ENCODE measurements around the gene ZBTB46.
"Not testable (repeated sequence)": the region's sequence is repeated elsewhere in the genome, so short reads cannot be mapped to it uniquely, and the experiment has no call there.

The ZBTB46 gene, protein sequence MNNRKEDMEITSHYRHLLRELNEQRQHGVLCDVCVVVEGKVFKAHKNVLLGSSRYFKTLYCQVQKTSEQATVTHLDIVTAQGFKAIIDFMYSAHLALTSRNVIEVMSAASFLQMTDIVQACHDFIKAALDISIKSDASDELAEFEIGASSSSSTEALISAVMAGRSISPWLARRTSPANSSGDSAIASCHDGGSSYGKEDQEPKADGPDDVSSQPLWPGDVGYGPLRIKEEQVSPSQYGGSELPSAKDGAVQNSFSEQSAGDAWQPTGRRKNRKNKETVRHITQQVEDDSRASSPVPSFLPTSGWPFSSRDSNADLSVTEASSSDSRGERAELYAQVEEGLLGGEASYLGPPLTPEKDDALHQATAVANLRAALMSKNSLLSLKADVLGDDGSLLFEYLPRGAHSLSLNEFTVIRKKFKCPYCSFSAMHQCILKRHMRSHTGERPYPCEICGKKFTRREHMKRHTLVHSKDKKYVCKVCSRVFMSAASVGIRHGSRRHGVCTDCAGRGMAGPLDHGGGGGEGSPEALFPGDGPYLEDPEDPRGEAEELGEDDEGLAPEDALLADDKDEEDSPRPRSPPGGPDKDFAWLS

DNA sequence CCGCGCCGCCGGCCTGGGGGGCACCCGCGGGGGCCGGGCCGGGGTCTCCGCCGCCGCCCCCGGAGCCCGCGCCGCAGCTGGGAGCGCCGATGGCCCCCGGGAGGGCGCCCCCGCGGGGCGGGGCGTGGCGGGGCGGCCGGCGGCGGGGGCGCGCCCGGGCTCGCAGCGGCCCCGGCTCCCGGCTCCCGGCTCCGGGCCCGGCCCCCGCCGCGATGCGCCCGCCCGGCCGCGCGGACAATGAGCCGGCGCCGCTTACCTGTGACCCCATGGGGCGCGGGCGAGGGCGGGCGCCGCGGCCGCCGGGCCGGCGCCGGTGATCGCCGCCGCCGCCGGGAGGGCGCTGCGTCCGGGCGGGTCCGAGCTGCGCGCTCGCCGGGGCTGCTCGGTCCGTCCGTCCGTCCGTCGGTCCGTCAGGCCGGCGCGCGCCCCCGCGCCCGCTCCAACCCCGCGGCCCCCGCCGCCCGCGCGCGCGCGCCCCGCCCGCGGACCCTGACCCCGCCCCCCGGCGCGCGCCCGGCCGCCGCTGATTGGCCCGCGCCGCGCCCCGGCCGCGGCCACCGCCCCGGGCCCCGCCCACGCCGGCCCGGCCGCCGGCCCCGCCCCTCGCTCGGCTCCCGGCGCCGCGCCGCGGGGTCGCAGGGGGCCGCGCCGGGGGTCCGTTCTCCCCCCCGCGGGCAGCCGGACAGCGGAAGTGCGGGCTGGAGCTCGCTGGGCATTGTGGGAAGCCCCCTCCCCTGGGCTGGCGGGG, at the start of gene ZBTB46:
Gene ZBTB46 (minus strand): TSS at position 424 of the 748 bp plus-strand sequence. CDS start 40,507 bp downstream, outside the sequence.
- peak; percentile 47 to 71 for ATAC-seq (replicated peaks)
- DNase-seq = no peak
- Mint-ChIP-seq H3K27me3 (peaks cover 23 to 32% of the 10 kb centered on the region in 2 donors), H3K4me1 (peaks cover 15 to 20% of the 10 kb centered on the region in 2 donors), H3K9me3 (no peaks in the 10 kb centered on the region), H3K27ac (peak within 1 kb of the TSS; percentile 85), H3K36me3 (peaks cover 0 to 2% of the 10 kb centered on the region in 2 donors), H3K4me3 (peak within 1 kb of the TSS; percentile 88 to 94)

DNA sequence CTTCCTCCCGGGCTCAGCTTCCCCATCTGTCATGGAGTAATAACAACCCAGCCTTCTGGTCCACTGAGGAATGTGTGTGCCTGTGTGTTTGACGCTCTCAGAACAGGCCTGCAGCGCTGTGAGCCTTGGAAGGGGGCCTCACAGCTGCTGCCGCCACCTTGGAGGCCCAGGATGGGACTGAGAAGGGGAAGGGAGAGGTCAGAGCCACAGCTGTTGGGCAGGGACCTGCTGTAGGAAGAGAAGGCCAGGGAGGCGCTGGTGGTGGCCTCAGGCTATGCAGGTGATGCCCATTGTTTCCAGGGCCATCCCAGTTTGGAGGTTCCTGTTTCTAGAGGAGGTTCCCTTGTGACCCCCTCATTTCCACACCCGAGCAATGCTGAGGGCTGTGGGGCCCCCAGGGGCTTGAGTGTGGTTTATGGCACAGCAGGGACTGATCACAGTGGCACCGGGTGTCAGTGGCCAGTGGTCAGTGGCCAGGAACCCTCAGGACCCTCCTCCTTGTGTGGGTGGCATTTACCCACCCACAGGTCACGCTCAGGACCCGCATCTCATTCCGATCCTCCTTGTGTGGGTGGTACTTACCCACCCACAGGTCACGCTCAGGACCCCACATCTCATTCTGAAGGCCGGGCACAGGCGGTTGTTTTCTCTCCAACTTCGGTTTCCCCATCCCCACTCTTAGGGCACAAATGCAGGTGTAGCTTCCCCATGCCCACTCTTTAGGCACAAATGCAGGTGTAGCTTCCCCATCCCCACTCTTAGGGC, 48.0 kb upstream of the ZBTB46 start:
- H3K4me1 Mint-ChIP-seq = peaks cover 0 to 4% of the 10 kb centered on the region in 2 donors
- DNase-seq = no peak
- no peak overlapping the region for H3K27ac Mint-ChIP-seq
- no peaks in the 10 kb centered on the region for H3K9me3 Mint-ChIP-seq
- no peak overlapping the region for H3K4me3 Mint-ChIP-seq
- no peak for ATAC-seq (replicated peaks)
- peaks cover 27 to 43% of the 10 kb centered on the region in 2 donors for H3K36me3 Mint-ChIP-seq
- H3K27me3 Mint-ChIP-seq = no peaks in the 10 kb centered on the region

DNA sequence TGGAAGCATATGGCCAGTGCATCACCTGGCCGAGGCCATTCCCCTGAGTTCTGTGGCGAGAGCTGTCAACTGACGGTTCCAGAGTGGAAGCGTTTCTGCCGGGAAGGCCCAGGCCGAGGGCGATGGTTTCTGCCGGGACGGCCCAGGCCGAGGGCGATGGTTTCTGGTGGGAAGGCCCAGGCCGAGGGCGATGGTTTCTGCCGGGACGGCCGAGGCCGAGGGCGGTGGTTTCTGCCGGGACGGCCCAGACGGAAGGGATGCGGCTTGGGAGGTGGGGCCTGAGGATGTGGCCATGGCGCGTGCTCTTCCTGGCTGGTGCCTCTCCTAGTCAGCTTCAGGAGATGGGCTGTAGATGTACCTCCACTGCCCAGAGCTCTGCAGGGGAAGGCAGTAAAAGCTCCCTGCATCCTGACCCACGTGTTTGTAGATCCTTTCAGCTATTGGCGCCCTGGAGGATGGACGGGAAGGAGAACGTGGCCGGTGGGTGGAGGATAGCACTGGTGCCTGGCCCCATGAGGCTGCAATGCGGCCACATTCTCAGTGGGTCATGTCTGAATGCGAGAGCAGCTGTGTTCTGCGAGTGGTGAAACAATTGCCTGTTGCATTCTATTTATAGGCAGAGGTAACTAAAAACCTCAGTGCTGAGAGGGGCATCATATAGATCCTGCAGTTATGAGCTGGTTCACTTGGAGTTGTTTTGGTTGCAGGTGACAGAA, 46.8 kb upstream of the ZBTB46 start:
- Mint-ChIP-seq H3K4me1 (peaks cover 0 to 6% of the 10 kb centered on the region in 2 donors), H3K36me3 (peaks cover 29 to 42% of the 10 kb centered on the region in 2 donors), H3K9me3 (no peaks in the 10 kb centered on the region), H3K27me3 (no peaks in the 10 kb centered on the region), H3K27ac (no peak overlapping the region), H3K4me3 (no peak overlapping the region)
- no peak for ATAC-seq (replicated peaks)
- DNase-seq = no peak

DNA sequence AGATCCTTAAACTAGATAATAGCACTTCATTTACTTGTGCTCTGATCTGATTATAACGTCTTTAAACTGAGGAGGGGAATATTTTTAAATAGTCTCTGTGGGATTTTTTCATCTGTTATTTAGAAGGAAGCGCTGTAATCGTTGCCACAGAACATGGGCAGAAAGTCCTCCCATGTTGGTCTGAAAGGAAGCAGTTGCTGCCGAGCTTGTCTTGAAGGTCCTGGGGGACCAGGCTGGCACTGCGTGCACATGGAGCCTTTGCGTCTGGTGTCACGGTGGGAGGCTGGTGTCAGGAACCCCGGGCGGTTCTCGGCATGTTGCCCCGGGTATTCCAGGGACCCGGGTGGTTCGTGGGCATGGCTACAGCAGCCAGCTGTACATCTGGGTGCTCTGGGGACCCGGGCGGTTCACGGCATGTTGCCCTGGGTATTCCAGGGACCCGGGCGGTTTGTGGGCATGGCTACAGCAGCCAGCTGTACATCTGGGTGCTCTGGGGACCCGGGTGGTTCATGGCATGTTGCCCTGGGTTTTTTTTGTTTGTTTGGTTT, 45.5 kb upstream of the ZBTB46 start:
- H3K4me3 Mint-ChIP-seq = no peak overlapping the region
- peaks cover 0 to 6% of the 10 kb centered on the region in 2 donors for H3K4me1 Mint-ChIP-seq
- DNase-seq = no peak
- no peak overlapping the region for H3K27ac Mint-ChIP-seq
- H3K9me3 Mint-ChIP-seq = no peaks in the 10 kb centered on the region
- H3K36me3 Mint-ChIP-seq = peaks cover 26 to 38% of the 10 kb centered on the region in 2 donors
- no peak for ATAC-seq (replicated peaks)
- no peaks in the 10 kb centered on the region for H3K27me3 Mint-ChIP-seq

DNA sequence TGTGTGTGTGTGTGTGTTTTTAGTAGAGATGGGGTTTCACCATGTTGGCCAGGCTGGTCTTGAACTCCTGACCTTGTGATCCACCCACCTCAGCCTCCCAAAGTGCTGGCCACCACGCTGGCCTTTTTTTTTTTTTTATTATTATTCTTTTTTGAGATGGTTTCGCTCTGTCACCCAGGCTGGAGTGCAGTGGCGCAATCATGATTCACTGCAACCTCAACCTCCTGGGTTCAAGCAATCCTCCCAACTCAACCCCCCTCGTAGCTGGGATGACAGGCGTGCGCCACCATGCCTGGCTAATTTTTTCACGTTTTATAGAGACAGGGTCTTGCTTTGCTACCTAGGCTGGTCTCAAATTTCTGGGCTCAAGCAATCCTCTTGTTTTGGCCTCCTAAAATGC, 43.2 kb upstream of the ZBTB46 start:
- DNase-seq; H3K4me3 Mint-ChIP-seq; H3K27ac Mint-ChIP-seq; H3K9me3 Mint-ChIP-seq; ATAC-seq (replicated peaks); H3K4me1 Mint-ChIP-seq; H3K27me3 Mint-ChIP-seq: not testable (repeated sequence)
- peaks cover 32 to 40% of the 10 kb centered on the region in 2 donors for H3K36me3 Mint-ChIP-seq

DNA sequence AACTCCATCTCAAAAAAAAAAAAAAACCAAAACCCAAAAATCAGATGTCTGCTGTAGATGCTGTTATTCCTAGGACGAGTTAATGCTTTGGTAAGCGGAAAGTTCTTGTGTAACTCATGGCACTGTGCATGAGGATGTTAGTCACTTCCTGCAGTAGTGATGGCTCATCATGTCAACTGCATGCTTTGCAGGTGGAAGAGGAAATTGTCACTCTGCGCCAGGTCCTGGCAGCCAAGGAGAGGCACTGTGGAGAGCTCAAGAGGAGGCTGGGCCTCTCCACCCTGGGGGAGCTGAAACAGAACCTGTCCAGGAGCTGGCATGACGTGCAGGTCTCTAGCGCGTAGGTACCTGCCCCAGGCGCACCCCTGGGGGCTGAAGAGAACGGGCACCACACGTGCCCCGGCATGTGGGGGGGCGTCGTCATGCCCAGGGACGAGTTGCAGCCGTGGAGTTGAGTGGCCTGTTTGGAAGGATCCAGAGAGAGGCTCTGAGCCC, 42.5 kb upstream of the ZBTB46 start:
- peaks cover 31 to 44% of the 10 kb centered on the region in 2 donors for H3K36me3 Mint-ChIP-seq
- H3K9me3 Mint-ChIP-seq = no peaks in the 10 kb centered on the region
- H3K27ac Mint-ChIP-seq = no peak overlapping the region
- H3K4me3 Mint-ChIP-seq = no peak overlapping the region
- DNase-seq (no peak), ATAC-seq (replicated peaks) (no peak)
- no peaks in the 10 kb centered on the region for H3K27me3 Mint-ChIP-seq
- H3K4me1 Mint-ChIP-seq = peaks cover 0 to 4% of the 10 kb centered on the region in 2 donors

DNA sequence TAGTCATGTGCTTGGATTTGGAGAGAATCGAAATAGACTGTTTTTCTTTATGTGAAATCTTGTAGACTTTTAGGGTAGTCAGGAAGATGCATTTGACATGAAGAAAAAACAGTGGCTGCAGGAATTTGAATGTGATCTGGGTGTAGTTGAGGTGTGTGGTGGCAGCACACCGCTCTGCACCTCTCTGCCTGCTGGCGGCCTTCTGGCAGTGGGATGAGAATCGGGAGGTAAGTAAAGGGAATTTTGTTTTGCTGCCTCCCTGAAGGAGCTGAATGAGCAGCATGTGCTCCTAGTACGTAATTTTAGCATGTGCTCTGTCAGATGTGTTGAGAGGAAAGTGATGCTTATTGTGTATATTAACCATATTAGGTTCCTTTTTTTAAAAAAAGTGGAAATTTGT, 37.2 kb upstream of the ZBTB46 start:
- ATAC-seq (replicated peaks) (no peak), DNase-seq (no peak)
- Mint-ChIP-seq H3K4me1 (peaks cover 17 to 25% of the 10 kb centered on the region in 2 donors), H3K9me3 (no peaks in the 10 kb centered on the region), H3K4me3 (no peak overlapping the region), H3K27me3 (no peaks in the 10 kb centered on the region), H3K27ac (no peak overlapping the region), H3K36me3 (peaks cover 18 to 29% of the 10 kb centered on the region in 2 donors)

DNA sequence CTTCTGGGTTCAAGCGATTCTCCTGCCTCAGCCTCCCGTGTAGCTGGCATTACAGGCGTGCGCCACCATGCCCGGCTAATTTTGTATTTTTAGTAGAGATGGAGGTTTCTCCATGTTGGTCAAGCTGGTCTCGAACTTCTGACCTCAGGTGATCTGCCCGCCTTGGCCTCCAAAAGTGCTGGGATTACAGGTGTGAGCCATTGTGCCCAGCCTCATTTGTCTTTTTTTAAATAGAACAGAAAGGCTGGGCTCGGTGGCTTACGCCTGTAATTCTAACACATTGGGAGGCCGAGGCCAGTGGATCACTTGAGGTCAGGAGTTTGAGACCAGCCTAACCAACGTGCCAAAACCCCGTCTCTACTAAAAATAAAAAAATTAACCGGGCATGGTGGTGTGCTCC, 36.0 kb upstream of the ZBTB46 start:
- DNase-seq; H3K9me3 Mint-ChIP-seq; H3K27ac Mint-ChIP-seq; ATAC-seq (replicated peaks); H3K27me3 Mint-ChIP-seq: not testable (repeated sequence)
- H3K4me1 Mint-ChIP-seq = peaks cover 21 to 28% of the 10 kb centered on the region in 2 donors
- peak overlapping the region in 1 of 2 donors; percentile 39 for H3K4me3 Mint-ChIP-seq
- peaks cover 22 to 28% of the 10 kb centered on the region in 2 donors for H3K36me3 Mint-ChIP-seq

DNA sequence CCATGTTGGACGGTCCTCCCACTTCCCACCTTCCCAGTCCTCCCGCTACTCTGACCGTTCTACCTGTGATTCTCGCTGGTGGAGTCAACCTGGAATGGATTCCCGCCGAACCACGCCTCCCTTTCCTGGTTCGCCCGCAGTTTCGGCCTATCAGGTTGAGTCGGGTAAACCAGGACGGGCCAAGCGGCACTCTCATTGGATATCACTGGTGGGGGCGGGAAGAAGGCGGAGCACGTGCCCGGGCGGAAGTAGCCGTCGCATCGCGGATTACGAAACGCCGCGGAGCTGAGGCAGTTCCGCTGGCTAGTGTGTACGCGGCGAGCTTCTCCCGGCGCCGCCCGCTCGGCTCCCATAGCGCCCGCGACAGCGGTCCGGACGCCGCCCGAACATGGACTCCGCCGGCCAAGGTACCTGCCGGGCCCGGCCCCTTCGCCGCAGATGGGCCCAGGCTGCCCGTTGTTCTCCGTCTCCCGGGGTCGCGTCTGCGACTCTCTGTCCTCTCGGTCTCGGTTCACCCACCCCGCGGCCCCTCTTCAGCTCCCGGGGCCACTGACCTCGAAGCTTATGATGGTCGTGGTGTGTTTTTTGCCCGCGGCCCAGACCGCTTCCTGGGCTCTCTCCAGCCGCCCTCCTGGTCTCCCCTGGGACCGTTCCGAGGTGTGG, 34.0 kb upstream of the ZBTB46 start, which contains the start of gene TPD52L2:
Gene TPD52L2 (plus strand): TSS at position 293 of the 663 bp plus-strand sequence. CDS start 96 bp downstream, at position 389.
- peak within 1 kb of the TSS; percentile 89 to 99 for H3K4me3 Mint-ChIP-seq
- ATAC-seq (replicated peaks) = peak; percentile 78 to 80
- no peaks in the 10 kb centered on the region for H3K9me3 Mint-ChIP-seq
- DNase-seq = peak; percentile 97
- peaks cover 27 to 39% of the 10 kb centered on the region in 2 donors for H3K4me1 Mint-ChIP-seq
- H3K27ac Mint-ChIP-seq = peak within 1 kb of the TSS; percentile 98
- H3K36me3 Mint-ChIP-seq = peaks cover 27 to 37% of the 10 kb centered on the region in 2 donors
- H3K27me3 Mint-ChIP-seq = no peaks in the 10 kb centered on the region

DNA sequence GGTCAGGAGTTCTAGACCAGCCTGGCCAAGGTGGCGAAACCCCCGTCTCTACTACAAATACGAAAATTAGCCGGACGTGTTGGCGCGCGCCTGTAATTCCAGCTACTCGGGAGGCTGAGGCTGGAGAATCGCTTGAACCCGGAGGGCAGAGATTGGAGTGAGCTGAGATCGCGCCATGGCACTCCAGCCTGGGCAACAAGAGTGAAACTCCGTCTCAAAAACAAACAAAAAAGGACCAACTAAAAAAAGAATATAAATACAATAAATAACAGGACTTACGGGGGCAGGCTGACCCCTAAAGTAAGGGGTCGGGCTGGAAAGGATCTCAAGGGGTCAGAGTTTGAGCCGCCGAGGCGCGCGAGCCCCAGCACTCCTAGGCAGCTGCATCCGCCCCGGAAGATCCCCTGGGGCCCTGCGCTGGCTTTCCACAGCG, 33.5 kb upstream of the ZBTB46 start:
- ATAC-seq (replicated peaks) (peak; percentile 5 to 49), DNase-seq (no peak)
- Mint-ChIP-seq H3K4me1 (peaks cover 27 to 41% of the 10 kb centered on the region in 2 donors), H3K27ac (peak overlapping the region; percentile 98), H3K9me3 (no peaks in the 10 kb centered on the region), H3K27me3 (no peaks in the 10 kb centered on the region), H3K36me3 (peaks cover 25 to 35% of the 10 kb centered on the region in 2 donors), H3K4me3 (peak overlapping the region; percentile 89 to 99)

DNA sequence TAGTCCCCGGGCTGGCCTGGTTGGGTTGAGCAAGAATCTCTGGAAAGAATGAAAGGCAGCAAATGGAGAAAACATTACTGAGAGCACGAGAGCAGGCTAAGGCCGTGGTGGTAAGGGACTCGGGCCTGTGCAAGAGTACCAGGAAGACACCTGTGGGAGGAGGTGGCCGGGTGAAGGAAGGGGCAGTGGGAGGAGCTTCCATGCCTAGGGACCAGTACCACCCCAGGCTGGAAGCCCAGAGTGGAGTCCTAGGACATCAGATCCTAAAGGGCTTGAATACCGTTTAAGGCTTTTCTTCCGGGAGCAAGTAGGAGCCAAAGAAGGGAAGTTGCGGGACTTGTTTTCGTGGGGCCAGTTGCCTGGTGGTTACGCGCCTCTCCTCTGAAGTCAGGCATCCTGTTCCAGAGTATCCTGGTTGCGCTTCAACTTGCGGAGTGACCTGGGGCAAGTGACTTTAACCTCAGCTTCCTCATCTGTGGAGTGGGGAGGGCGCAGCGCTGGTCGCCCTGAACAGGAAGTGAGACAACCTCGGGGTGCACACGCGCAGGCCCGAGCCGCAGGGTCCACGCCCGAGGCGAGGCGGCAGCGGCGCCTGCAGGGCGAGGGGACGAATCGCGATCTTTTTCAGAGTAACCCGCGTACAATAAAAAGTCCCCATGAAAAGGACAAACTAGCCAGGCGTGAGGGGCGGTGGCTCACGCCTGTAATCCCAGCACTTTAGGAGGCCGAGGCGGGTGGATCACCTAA, 32.9 kb upstream of the ZBTB46 start:
- Mint-ChIP-seq H3K4me1 (peaks cover 32 to 47% of the 10 kb centered on the region in 2 donors), H3K27me3 (no peaks in the 10 kb centered on the region), H3K9me3 (no peaks in the 10 kb centered on the region), H3K4me3 (peak overlapping the region; percentile 89 to 99), H3K36me3 (peaks cover 20 to 29% of the 10 kb centered on the region in 2 donors), H3K27ac (peak overlapping the region; percentile 98)
- peak; percentile 86 to 88 for ATAC-seq (replicated peaks)
- DNase-seq = peak; percentile 88

Data from stimulated activated naive B cell treated with anti-CD40 and anti-IgM and Interleukin-4, amounts not matched to agents 10 μg/mL and 1 μg/mL and 100 μg/mL, for 72 hours (primary cell).